AG09309 (cell line): ENCODE measurements around the gene SARS1.

ENCODE experiments used
- DNase-seq: peaks from one replicate; pipeline ENCODE4 v3.0.0-alpha.2; 2010; ENCODE audit warnings: low read depth
- H3K4me3 ChIP-seq: 2 replicates; pipeline ENCODE4 v1.5.1; 2011; ENCODE audit warnings: mild to moderate bottlenecking, low read depth, low read length, moderate library complexity; ENCODE audit not compliant: control insufficient read depth
- CTCF ChIP-seq: IDR thresholded peaks from 2 replicates; pipeline ENCODE4 v1.5.1; 2011; ENCODE audit warnings: mild to moderate bottlenecking, low read depth, low read length, inconsistent platforms; ENCODE audit not compliant: insufficient read depth, control insufficient read depth; ENCODE audit errors: missing control alignments

Gene SARS1

GRCh38 chr1:109252893-109253802, 39.4 kb downstream of the SARS1 start:
- no peak for DNase-seq
- no peak overlapping the region for H3K4me3 ChIP-seq
- no peak for TF ChIP-seq CTCF

DNA sequence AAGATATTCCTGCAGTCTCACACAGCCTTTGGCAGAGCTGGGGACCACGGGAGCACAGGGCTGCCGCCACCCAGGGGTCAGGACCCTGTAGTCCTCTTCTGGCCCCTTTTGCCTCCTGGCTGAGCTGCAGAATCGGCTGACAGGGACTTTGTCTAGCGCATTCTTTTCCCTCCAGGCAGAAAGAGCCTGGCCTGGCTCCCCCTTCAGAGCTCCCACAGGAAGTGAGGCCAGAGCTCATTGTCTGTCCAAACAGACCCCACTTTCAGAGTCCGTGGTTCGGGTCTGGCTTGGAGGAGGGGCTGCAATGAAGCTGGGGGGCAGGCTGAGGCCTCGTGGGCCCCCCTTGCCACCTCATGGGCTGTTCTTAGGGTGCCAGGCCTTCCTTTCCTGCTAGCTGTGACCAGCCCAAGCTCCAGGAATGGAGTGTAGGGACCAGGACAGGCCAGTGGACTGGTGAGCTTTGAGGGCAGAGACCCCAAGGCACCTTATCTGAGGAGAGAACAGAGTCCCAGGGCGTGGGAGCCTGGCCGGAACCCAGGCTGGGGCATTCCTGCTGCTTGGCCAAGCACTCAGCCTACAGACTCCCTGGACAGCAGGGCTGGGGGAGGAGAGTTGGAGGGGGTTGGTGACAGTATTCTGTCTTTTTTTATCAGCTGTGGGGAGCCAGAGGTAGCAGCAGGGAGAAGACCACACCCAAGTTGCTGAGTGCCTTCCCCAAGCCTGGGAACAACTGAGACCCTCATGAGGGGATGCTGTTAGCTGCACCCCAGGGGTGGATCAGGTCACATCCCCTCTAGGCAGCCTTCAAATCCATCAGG, 40.3 kb downstream of the SARS1 start:
- no peak for DNase-seq
- TF ChIP-seq CTCF, result no peak
- no peak overlapping the region for H3K4me3 ChIP-seq

GRCh38 chr1:109254621-109255096, 40.9 kb downstream of the SARS1 start:
- DNase-seq, result no peak
- H3K4me3 ChIP-seq, result no peak overlapping the region
- TF ChIP-seq CTCF, result no peak

GRCh38 chr1:109255097-109255651, 41.5 kb downstream of the SARS1 start:
- no peak for DNase-seq
- TF ChIP-seq CTCF, result no peak
- H3K4me3 ChIP-seq, result no peak overlapping the region

- DNase-seq, result no peak
- TF ChIP-seq CTCF, result no peak
- no peak overlapping the region for H3K4me3 ChIP-seq
Measured at GRCh38 chr1:109255678-109256077, 42.0 kb downstream of the SARS1 start.

DNA sequence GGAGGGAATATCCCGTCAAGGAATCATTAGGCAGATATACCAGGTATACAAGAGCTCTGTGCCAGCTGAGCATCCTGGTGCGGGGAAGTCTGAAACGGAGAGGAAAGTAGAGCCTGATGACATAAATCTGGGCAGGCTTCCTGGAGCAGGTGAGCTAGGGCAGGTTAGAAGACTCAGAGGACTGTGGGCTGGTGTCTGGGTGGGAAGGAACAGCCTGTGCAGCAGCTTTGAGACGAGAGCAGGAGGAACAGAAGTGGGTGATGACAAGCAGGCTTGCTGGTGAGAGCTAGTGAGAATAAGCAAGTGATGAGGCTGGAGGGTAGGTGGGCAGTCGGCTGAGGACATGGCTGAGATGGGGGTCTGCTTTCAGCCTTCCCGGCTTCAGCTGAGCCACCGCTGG, 42.4 kb downstream of the SARS1 start:
- H3K4me3 ChIP-seq, result no peak overlapping the region
- TF ChIP-seq CTCF, result no peak
- no peak for DNase-seq
